Stimulated activated CD8-positive, alpha-beta memory T cell treated with anti-CD3 and anti-CD28 coated beads, Interleukin-15, amount 100 ng/mL, for 48 hours (primary cell): Measurements from ENCODE around the gene RFX1.
"Not testable (repeated sequence)": the region's sequence is repeated elsewhere in the genome, so short reads cannot be mapped to it uniquely, and the experiment has no call there.

Experiments
- DNase-seq, 2 donors: peaks; one replicate each; pipeline ENCODE4 v3.0.0-alpha.2; 2020; ENCODE audit warnings: low read depth in 2 of 2

RFX1 gene

GRCh38 chr19:13935765-13936510 lies 70.2 kb downstream of the RFX1 start:
- DNase-seq, result no peak

GRCh38 chr19:13934785-13935109 lies 71.4 kb downstream of the RFX1 start:
- no peak for DNase-seq

- DNase-seq, result no peak
Measured at GRCh38 chr19:13932911-13933393, 73.2 kb downstream of the RFX1 start.

GRCh38 chr19:13932149-13932637 lies 73.9 kb downstream of the RFX1 start:
- no peak for DNase-seq

GRCh38 chr19:13931391-13932148 lies 74.5 kb downstream of the RFX1 start:
- no peak for DNase-seq

- DNase-seq, result no peak
Measured at GRCh38 chr19:13930402-13930801, 75.7 kb downstream of the RFX1 start.

GRCh38 chr19:13929956-13930355 lies 76.2 kb downstream of the RFX1 start:
- no peak for DNase-seq

GRCh38 chr19:13929340-13929739 lies 76.8 kb downstream of the RFX1 start:
- no peak for DNase-seq

- no peak for DNase-seq
Measured at GRCh38 chr19:13926715-13927114, 79.4 kb downstream of the RFX1 start.

GRCh38 chr19:13926010-13926409 lies 80.1 kb downstream of the RFX1 start:
- DNase-seq, result no peak

- DNase-seq, result no peak
Measured at GRCh38 chr19:13923194-13923987, 82.7 kb downstream of the RFX1 start.

GRCh38 chr19:13922118-13922517 lies 84.0 kb downstream of the RFX1 start:
- DNase-seq, result not testable (repeated sequence)

GRCh38 chr19:13920940-13921747 lies 85.0 kb downstream of the RFX1 start:
- peak in 1 of 2 donors; percentile 14 for DNase-seq

GRCh38 chr19:13920524-13920923 lies 85.6 kb downstream of the RFX1 start:
- no peak for DNase-seq

GRCh38 chr19:13918726-13919411 lies 87.3 kb downstream of the RFX1 start:
- DNase-seq, result no peak

- DNase-seq, result no peak
Measured at GRCh38 chr19:13917888-13918406, 88.2 kb downstream of the RFX1 start.

GRCh38 chr19:13914777-13915176 lies 91.3 kb downstream of the RFX1 start:
- DNase-seq, result no peak

GRCh38 chr19:13913352-13913751 lies 92.8 kb downstream of the RFX1 start:
- no peak for DNase-seq
